ENCODE results near the gene EIF3D. TPM values are rescaled to one million over a fixed set of nuclear protein-coding genes. Genes with fewer than 3 reads are reported as not detected.

Gene EIF3D, protein sequence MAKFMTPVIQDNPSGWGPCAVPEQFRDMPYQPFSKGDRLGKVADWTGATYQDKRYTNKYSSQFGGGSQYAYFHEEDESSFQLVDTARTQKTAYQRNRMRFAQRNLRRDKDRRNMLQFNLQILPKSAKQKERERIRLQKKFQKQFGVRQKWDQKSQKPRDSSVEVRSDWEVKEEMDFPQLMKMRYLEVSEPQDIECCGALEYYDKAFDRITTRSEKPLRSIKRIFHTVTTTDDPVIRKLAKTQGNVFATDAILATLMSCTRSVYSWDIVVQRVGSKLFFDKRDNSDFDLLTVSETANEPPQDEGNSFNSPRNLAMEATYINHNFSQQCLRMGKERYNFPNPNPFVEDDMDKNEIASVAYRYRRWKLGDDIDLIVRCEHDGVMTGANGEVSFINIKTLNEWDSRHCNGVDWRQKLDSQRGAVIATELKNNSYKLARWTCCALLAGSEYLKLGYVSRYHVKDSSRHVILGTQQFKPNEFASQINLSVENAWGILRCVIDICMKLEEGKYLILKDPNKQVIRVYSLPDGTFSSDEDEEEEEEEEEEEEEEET
- total RNA-seq, result 209 and 259 TPM in 2 replicates

DNA sequence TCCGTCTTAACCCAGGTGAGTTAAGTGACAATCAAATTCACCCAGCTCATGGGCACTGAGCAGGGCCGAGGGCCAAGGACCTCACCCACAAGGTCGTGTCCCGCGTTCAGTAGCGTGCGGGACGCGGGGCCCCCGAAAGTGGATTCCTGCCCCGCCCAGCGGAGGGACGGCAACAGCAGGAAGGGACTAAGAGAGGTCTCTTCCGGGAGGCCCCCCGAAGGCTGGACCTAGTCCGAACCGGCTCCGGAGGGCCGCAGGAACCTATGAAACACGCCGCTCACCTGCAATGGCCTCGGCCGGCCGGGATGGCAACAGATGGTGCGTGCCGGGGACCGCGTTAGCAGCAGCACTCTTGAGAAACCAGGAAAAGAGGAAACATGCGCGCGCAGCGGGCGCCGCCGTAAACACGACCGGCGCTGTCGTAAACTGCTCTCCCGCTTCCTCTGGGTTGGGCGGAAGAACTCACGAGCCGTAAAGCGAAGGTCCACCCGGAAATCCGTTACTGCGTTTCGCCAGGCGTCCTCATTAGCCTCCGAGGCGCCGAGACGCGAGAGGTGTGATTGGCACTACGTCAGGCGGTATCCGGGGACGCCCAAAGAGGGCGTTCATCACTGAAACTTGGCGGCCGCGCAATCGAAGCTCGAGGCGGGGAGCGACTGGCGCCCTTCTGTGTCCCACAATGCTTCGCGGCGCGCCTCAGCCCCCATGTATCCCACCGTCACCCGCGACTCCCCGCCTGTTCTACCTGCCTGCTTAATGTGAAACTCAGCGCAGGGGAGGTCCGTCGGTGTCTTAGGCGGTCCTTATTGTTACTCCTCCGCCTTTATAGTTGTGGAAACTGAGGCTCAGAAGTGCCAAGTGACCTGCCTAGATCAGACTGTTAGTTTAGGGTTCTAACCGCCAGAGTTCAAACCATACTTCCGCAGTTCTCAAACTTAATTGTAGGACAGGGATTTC lies at the start of gene EIF3D:
EIF3D (minus strand) TSS at position 372 of the 957 bp plus-strand sequence. CDS start 3,045 bp downstream, outside the sequence.

GRCh38 chr22:36506637-36507517 lies 22.1 kb downstream of the EIF3D start, which contains the start of gene FOXRED2:
TSS of gene FOXRED2 (minus strand) at chr22:36507040. CDS start at chr22:36506422, 618 bp downstream.

DNA sequence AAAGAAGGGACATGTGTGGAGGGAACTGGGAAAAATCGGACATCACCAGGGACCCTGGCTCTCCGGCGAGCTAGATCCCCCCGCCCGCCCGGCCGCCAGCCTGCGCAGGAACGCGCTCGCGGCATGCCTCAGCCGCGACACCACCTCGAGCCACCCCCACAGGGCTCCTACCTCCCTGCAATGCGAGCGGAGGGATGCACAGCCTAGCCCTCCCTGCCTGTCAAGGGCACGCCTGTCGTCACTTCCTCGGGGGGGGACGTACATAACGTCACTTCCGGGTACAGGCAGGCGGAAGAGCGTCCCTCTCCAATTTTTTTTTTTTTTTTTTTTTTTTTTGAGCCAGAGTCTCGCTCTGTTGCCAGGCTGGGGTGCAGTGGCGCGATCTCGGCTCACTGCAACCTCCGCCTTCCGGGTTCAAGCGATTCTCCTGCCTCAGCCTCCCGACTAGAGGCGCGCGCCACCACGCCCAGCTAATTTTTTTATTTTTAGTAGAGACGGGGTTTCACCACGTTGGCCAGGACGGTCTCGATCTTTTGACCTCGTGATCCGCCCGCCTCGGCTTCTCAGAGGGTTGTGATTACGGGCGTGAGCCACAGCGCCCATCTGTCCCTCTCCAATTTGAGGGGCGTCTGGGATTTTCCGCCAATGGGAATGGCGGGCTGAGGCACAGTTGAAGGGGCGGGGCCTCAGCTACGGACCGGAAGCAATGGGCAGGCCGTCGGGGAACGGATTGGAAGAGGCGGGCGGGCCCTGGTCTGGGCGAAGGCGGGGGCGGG lies 47.4 kb downstream of the EIF3D start, which contains the start of gene TXN2:
TXN2 (minus strand) TSS at position 248 of the 776 bp plus-strand sequence. CDS start 803 bp downstream, outside the sequence.

Other genes with a start within 250 kb of the EIF3D start
- 403 and 433 TPM in 2 replicates for gene MYH9, start 141.2 kb downstream of the EIF3D start, total RNA-seq
- 67.3 and 76.0 TPM in 2 replicates for gene TXN2, start 47.5 kb downstream of the EIF3D start, total RNA-seq
- gene FOXRED2, start 22.1 kb downstream of the EIF3D start, total RNA-seq, result 3.9 and 11.0 TPM in 2 replicates
- gene CACNG2, start 174.6 kb upstream of the EIF3D start, total RNA-seq, result not detected in 2 replicates
- 8.4 and 17.9 TPM in 2 replicates for gene IFT27, start 247.0 kb upstream of the EIF3D start, total RNA-seq

Data from cardiac atrium fibroblast (primary cell).